Superior temporal gyrus (tissue), 1 donor: ENCODE measurements around the gene CCDC57.
"Not testable (repeated sequence)": the region's sequence is repeated elsewhere in the genome, so short reads cannot be mapped to it uniquely, and the experiment has no call there.

Source experiments
- DNase-seq: peaks from one replicate; pipeline ENCODE4 v3.0.0-alpha.2; 2016; ENCODE audit errors: extremely low spot score

CCDC57 gene

GRCh38 chr17:82222816-82223215, 10.2 kb upstream of the CCDC57 start:
- no peak for DNase-seq

DNA sequence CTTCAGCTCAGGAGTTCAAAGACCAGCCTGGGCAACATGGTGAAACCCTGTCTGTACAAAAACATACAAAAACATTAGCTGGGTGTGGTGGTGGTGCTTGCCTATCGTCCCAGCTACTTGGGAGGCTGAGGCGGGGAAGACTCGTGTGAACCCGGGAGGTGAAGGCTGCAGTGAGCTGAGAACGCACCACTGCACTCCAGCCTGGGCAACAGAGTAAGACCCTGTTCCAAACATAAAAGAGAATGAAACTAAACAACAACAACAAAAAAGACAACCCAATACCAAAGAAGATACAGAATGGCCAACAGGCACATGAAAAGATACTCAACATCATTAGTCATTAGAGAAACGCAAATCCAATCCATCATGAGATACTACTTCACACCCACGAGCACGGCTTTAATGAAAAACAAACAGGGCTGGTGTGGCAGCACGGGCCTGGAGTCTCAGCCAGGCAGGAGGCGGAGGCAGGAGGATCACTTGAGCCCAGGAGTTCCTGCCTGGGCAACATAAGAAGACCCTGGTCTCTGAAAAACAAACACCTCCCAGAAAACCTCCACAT, 8.8 kb upstream of the CCDC57 start:
- no peak for DNase-seq

DNA sequence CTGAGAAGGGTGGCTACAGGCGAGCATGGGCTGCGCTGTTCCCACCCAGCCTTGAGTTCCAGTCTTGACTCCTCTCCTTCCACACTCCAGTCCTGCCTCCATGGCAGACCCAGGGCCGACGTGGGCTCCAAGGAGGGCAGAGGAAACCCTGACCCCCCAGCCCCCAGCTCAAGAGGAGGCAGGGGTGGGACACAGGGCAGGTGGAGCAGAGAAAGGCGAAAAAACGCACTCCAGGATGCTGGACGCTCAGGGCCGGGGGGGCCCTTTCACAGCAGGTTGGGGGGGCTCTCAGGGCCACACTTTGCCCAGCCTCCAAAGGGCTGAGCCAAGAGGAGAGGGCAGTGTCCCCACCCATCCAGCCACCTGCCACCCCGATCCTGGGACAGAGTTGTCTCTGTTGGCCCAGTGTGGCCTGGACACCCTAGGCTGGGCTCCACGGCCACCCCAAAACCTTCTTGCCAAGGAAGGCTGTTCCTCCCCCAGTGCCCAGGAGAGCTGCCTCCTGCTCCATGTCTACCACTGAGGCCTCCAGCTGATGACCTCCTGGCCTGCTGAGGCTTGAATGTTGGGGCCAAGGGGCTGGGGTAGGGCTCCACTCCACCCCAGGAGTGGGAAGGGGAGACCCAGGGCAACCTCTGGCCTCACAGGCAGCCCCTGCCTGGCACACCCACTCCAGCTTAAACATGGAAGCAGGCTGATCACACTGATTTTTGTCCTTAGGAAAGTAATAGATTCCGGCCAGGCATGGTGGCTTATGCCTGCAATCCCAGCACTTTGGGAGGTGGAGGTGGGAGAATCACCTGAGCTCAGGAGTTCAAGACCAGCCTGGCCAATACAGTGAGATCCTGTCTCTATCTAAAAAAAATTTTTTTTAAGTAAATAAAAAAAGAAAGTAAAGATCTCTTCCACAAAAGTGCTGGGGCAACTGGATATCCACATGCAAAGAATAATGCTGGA, 7.4 kb upstream of the CCDC57 start:
- DNase-seq = no peak

- DNase-seq = no peak
Measured at GRCh38 chr17:82219083-82219482, 6.4 kb upstream of the CCDC57 start.

- DNase-seq = no peak
Measured at GRCh38 chr17:82218349-82219075, 5.9 kb upstream of the CCDC57 start.

- DNase-seq = no peak
Measured at GRCh38 chr17:82217530-82218204, 5.0 kb upstream of the CCDC57 start.

DNA sequence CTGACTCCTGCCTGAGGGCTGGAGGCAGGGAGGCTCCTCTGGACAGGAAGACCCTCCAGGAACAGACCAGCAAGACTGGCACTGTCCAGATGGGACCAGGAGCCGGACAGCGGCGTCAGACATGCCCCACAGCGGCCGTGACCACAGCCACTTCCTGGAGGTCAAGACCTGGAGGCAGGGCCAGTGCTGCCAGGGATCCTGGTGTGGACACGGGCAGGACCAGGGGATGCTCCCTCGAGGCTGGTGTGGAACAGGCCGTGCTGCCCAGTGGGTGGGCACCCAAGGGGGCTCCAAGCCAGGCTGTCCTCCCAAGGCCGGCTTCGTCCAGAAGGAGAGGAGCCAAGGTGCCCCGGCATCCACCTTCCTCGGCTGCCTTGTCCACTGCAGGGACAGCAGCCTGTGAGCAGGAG, 4.5 kb upstream of the CCDC57 start:
- no peak for DNase-seq

DNA sequence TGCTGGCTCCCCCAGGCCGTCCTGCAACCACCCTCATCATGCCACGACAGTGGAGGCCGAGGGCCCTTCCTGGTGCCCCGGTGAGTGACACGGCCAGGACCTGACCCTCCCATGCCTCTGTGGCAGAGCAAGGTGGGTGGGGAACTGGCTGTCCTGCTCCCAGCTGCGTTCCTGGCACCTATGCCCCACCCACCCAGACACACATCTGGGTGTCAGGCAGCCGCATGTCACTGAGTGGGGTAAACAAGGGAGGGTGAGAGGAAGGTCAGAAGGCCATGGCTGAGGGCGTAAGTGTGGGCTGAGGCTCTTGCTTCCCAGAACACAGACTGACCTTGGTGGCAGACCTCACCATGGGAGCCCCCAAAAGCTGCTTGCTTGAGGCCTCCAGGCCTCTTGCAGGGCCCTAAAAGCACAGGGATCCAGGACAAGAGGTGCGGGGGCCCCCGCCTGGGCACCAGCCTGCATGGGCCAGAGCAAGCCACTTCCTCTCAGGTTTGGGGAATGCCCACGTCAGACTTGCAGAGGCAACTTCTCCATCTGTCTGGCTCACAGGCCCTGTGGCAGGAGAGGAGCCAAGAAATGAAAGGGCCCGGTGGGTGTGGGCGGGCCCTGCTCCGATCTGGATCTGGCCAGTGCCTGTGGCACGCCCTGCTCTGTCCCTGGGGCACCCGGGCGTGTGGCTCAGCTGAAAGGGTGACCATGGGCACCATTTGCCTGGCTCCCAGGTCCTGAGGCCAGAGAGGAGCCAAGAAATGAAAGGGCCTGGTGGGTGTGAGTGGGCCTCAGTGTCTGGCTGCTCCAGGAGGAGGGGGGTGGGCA, 3.9 kb upstream of the CCDC57 start:
- DNase-seq = no peak

DNA sequence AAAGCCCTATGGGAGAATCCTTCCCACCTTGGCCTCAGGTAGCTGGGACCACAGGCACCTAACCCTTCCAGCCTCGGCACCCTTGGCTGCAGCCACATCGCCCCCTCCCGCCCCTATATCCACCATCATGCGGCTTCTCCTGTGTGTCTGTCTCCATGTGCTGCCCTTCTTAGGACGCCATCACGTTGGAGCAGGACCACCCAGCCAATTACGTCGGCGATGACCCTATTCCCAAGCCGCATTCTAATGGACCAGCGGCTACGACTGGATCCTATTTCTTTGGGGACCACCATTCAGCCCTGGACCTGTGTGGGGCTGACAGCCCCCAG, 3.3 kb upstream of the CCDC57 start:
- no peak for DNase-seq

DNA sequence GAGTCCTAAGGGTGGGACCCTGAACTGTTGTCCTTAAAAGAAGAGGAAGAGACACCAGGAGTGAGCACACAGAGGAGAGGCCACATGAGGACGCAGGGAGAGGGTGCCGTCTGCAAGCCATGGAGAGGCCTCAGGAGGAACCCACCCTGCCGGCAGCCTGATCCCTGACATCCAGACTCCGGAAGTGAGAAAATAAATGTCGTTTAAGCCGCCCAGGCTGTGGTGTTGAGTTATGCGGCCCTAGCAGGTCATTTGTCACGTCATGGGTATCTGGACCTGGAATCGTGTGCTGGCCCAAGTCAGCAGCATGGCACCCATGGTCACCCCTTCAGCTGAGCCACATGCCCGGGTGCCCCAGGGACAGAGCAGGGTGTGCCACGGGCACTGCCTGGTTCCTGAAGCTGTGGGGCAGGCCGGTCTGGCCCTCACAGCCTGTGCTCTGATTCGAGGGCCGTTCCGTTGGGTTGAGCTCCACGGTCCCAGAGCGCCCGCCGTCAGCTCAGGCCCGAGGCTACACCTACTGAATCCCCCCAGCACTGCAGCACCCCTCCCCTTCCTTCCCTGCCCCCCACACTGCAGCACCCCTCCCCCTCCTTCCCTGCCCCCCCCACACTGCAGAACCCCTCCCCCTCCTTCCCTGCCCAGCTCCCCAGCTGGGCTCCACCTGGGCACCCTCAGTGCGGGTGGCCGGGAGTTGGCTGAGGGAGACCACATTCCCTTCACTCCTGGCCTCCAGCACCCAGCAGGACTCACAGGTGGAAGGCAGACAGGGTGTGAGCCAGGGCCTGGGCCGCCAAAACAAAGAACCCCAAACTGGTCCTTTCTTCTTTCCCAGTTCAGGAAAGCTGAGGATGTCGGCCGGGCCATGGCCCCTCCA, 2.7 kb upstream of the CCDC57 start:
- DNase-seq = no peak

DNA sequence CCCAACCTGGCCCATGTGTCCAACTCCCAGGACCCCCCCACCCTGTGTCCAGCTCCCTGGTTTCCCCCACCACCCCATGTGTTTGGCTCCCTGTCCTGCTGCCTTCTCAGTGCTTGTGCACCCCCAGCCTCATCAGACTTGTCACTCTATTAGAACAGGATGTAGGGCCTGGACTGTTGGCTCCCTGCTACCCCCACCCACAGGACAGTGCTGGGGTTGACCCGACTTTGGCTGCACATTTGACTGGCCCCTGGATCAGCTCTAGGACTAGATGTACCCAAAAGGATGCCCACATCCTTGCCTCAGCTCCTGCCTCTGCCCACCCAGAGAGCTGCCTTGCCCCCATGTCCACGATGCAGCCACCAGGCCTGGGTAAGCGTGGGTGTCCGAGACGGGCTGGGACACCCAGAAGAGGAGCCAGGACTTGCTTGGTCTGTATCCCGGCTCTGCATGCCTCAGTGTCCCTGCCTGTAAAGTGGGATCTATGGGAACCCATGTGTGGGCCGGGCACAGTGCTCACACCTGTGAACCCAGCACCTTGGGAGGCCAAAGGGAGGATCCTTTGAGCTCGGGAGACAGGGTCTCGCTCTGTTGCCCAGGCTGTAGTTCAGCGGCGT, 1.5 kb upstream of the CCDC57 start:
- no peak for DNase-seq

GRCh38 chr17:82213251-82214011, 789 bp upstream of the CCDC57 start:
- DNase-seq = peak; percentile 62

DNA sequence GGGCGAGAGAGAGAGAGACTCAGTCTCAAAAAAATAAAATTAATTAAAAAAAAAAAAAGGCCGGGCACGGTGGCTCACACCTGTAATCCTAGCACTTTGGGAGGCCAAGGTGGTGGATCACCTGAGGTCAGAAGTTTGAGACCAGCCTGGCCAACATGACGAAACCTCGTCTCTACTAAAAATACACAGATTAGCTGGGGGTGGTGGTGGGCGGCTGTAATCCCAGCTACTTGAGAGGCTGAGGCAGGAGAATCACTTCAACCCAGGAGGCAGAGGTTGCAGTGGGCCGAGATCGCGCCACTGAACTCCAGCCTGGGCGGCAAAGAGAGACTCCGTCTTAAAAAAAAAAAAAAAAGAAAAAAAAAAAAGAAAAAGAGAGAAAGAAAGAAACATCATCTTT, 2.0 kb downstream of the CCDC57 start:
- not testable (repeated sequence) for DNase-seq

GRCh38 chr17:82205720-82206508, 6.7 kb downstream of the CCDC57 start:
- DNase-seq = peak; percentile 81

DNA sequence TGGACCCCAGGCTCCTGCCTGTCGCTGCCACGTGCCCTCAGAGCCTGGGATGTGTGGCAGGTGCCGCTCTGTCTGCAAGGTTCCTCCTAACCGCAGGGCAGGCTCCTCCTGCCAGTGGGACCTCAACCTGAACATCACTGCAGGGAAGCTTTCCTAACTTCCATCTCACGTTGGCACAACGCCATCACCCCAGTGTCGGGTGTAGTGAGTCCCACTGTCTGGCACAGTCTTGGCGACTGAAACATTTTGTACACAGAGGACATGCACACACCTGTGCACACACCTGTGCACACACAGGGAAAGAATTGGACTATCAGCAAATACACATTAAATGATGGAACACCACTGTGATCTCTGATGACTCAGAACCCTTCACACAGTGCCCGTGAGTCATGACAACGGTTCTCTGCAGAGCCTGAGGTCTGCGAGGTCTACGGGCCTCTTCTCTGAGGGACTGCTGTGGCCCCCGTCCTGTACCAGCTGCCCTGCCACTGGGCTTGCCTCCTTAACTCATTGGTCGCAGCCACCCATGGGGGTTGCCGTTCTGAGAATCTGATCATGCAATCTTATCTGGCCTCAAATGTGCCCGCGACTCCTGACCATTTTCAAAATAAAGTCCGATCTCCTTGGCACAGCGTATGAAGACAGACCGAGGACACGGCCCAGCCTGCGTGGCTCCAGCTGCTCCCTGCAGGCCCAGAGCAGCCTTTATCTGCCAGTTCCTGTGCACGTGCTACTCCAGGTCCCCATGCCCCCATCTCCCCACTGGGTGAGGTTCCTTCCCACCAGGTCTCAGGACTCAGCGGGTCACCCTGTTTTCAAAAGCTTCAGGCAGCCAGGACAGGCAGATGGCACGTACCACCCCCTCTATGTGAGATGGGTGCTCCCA, 7.6 kb downstream of the CCDC57 start:
- no peak for DNase-seq

GRCh38 chr17:82203920-82204319, 8.7 kb downstream of the CCDC57 start:
- no peak for DNase-seq

- no peak for DNase-seq
Measured at GRCh38 chr17:82202981-82203380, 9.7 kb downstream of the CCDC57 start.
